ENCODE results near the gene KIF26B. TPM values are rescaled to one million over a fixed set of nuclear protein-coding genes. Genes with fewer than 3 reads are reported as not detected.

The KIF26B gene
- polyA plus RNA-seq, 2 of the 4 experiments (the other 2 are of a cell fraction), result 0.01 to 0.04 TPM

- no peak for TF ChIP-seq BCL3 (IDR thresholded peaks at IDR 0.05)
- TF ChIP-seq KDM1A (IDR thresholded peaks at IDR 0.05; ENCODE audit: low read depth), result no peak
- TF ChIP-seq RAD21 (conservative IDR thresholded peaks at IDR 0.05 in 1 of 2, IDR thresholded peaks at IDR 0.05 in 1 of 2), result no peak
- TF ChIP-seq ELK1 (IDR thresholded peaks at IDR 0.05; ENCODE audit: low read depth, low read length), result no peak
- no peak for TF ChIP-seq HMGXB4 (CRISPR knock-in tag; IDR thresholded peaks at IDR 0.05; ENCODE audit: borderline replicate concordance)
- TF ChIP-seq PHF8 (IDR thresholded peaks at IDR 0.05; ENCODE audit: borderline replicate concordance, low read depth), result no peak
- TF ChIP-seq POLR2AphosphoS2 (conservative IDR thresholded peaks at IDR 0.05; ENCODE audit: low read length), result no peak
- TF ChIP-seq FOSB (CRISPR knock-in tag; IDR thresholded peaks at IDR 0.05), result no peak
These were observed 223.1 kb downstream of the KIF26B start (continued) for GRCh38 chr1:245377854-245378253.

- no peak for DNase-seq (ENCODE audit: low read depth in 1 of 2, low spot score in 1 of 2)
- Histone ChIP-seq H3K4me3 (no peak overlapping the region), H3K27ac (no peak overlapping the region), H3K4me2 (no peak overlapping the region), H3K9me3 (no peaks in the 10 kb centered on the region), H3K4me1 (no peaks in the 10 kb centered on the region)
- no peak for ATAC-seq
- POLR2A ChIA-PET, result no interaction called here
- 2% methylated on average over 2 of the region's 2 CpGs for WGBS (ENCODE audit: missing lambda C conversion rate)
- TF ChIP-seq RARB (CRISPR knock-in tag; IDR thresholded peaks at IDR 0.05) (no peak), HOXB5 (CRISPR knock-in tag; IDR thresholded peaks at IDR 0.05) (no peak), REST (IDR thresholded peaks at IDR 0.05) (no peak), SMC3 (IDR thresholded peaks at IDR 0.05) (no peak), PBX3 (IDR thresholded peaks at IDR 0.05) (no peak), ZC3H11A (IDR thresholded peaks at IDR 0.05) (no peak), CTCF (IDR thresholded peaks at IDR 0.05) (no peak), CHD4 (IDR thresholded peaks at IDR 0.05; ENCODE audit: borderline replicate concordance) (no peak), CBX2 (IDR thresholded peaks at IDR 0.05; ENCODE audit: borderline replicate concordance, low read depth) (no peak), NFE2L2 (conservative IDR thresholded peaks at IDR 0.05; ENCODE audit: low read length) (no peak), HES2 (IDR thresholded peaks at IDR 0.05) (no peak), MAX (IDR thresholded peaks at IDR 0.05) (no peak), MAFK (IDR thresholded peaks at IDR 0.05; ENCODE audit: partially characterized antibody) (no peak)
- CTCF ChIA-PET, result no interaction called here
- no peak for FAIRE-seq
These were observed 223.5 kb downstream of the KIF26B start for GRCh38 chr1:245378311-245378722.

All from A549 (cell line).